ENCODE measurements around the gene CNIH4. TPM values are rescaled to one million over a fixed set of nuclear protein-coding genes. Genes with fewer than 3 reads are reported as not detected.
"Not testable (repeated sequence)": the region's sequence is repeated elsewhere in the genome, so short reads cannot be mapped to it uniquely, and the experiment has no call there.

Gene CNIH4
- total RNA-seq, 1 donor, result 36.2 TPM

DNA sequence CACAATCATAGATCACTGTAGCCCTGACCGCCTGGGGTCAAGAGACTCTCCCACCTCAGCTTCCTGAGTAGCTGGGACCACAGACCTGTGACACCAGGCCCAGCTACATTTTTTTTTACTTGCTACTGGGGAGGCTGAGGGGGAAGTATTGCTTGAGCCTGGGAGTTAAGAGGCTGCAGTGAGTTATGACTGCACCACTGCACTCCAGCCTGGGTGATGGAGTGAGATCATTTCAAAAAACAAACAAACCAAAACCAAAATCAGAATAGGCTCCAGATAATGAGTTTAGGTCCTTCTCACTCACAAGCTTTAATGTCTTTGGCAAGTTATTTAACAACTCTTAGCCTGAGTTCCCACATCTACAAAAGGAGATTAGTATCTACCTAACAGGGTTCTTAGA is 55.1 kb downstream of the CNIH4 start:
- Histone ChIP-seq H3K9me3 (ENCODE audit: low read depth, low read length) (no peaks in the 10 kb centered on the region), H3K27ac (ENCODE audit: low read depth, low read length) (peak overlapping the region; percentile 54), H3K27me3 (ENCODE audit: insufficient read depth, low read length) (no peaks in the 10 kb centered on the region), H2AFZ (ENCODE audit: low read length) (no peak overlapping the region), H3K4me3 (ENCODE audit: insufficient read depth, low read length) (no peak overlapping the region), H3K4me2 (ENCODE audit: insufficient read depth, low read length) (no peak overlapping the region), H4K20me1 (ENCODE audit: insufficient read depth, low read length) (peaks cover 15% of the 10 kb centered on the region), H3K79me2 (ENCODE audit: insufficient read depth, low read length) (peaks cover 34% of the 10 kb centered on the region), H3K36me3 (ENCODE audit: insufficient read depth, low read length) (peaks cover 79% of the 10 kb centered on the region), H3K4me1 (ENCODE audit: insufficient read depth, low read length) (peaks cover 25% of the 10 kb centered on the region)
- DNase-seq (ENCODE audit: insufficient read length, low spot score, missing footprints), result no peak
- TF ChIP-seq, protein P1, sequence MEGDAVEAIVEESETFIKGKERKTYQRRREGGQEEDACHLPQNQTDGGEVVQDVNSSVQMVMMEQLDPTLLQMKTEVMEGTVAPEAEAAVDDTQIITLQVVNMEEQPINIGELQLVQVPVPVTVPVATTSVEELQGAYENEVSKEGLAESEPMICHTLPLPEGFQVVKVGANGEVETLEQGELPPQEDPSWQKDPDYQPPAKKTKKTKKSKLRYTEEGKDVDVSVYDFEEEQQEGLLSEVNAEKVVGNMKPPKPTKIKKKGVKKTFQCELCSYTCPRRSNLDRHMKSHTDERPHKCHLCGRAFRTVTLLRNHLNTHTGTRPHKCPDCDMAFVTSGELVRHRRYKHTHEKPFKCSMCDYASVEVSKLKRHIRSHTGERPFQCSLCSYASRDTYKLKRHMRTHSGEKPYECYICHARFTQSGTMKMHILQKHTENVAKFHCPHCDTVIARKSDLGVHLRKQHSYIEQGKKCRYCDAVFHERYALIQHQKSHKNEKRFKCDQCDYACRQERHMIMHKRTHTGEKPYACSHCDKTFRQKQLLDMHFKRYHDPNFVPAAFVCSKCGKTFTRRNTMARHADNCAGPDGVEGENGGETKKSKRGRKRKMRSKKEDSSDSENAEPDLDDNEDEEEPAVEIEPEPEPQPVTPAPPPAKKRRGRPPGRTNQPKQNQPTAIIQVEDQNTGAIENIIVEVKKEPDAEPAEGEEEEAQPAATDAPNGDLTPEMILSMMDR (IDR thresholded peaks at IDR 0.05; ENCODE audit: extremely low read depth, low read depth, low read length), result no peak

DNA sequence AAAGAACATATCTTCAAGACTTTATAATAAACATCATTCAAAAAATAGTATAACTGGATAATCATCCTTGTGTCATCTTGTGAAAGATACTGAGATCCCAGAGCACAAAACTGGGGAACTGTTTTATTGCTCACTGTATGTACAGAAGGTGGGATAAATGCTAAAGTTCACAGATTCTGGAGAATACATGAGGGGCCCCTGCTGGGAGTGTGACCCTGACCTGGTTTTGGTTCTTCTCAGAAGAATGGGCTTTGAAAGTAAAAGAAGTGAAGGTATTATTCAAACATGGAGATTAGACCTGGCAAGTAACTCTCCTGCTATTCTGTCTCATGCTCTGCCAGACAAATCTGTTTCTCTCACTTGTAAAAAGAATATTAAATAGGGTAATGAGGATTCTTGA is 63.4 kb downstream of the CNIH4 start:
- Histone ChIP-seq H2AFZ (ENCODE audit: low read length) (no peak overlapping the region), H3K9me3 (ENCODE audit: low read depth, low read length) (no peaks in the 10 kb centered on the region), H3K4me1 (ENCODE audit: insufficient read depth, low read length) (no peaks in the 10 kb centered on the region), H4K20me1 (ENCODE audit: insufficient read depth, low read length) (peaks cover 22% of the 10 kb centered on the region), H3K79me2 (ENCODE audit: insufficient read depth, low read length) (peaks cover 68% of the 10 kb centered on the region), H3K4me2 (ENCODE audit: insufficient read depth, low read length) (no peak overlapping the region), H3K27me3 (ENCODE audit: insufficient read depth, low read length) (no peaks in the 10 kb centered on the region), H3K4me3 (ENCODE audit: insufficient read depth, low read length) (no peak overlapping the region), H3K27ac (ENCODE audit: low read depth, low read length) (no peak overlapping the region), H3K36me3 (ENCODE audit: insufficient read depth, low read length) (peaks cover 93% of the 10 kb centered on the region)
- no peak for DNase-seq (ENCODE audit: insufficient read length, low spot score, missing footprints)
- TF ChIP-seq, protein P1 (IDR thresholded peaks at IDR 0.05; ENCODE audit: extremely low read depth, low read depth, low read length), result no peak

DNA sequence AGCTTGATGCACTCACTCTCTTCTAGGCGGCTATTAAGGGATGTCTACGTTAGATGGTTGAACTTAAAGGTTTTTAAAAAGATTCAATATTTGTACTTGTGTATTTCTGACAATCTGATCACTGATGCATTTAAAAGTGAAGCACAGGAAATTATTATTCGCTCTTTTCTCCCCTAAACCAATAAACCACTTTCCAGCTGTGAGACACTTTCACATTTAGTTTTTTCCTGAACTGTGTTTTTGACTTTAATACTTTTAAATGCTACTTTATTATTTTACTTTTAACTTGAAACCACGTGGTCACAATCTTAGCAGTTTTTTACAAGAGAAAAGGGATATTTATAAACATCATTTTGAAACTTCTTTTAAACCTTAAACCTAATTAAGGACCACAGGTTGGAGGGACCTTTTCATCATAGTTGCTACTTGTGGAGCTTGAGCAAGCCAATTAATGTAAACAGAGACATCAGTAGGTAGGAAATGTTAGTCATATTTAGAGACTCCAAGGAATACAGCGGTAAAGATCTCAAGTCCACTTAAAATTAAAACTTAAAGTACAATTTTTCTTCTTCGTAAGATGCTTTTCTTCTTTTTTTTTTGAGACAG is 68.7 kb downstream of the CNIH4 start:
- Histone ChIP-seq H3K27ac (ENCODE audit: low read depth, low read length) (no peak overlapping the region), H3K4me1 (ENCODE audit: insufficient read depth, low read length) (peaks cover 28% of the 10 kb centered on the region), H3K79me2 (ENCODE audit: insufficient read depth, low read length) (peaks cover 72% of the 10 kb centered on the region), H3K4me2 (ENCODE audit: insufficient read depth, low read length) (no peak overlapping the region), H4K20me1 (ENCODE audit: insufficient read depth, low read length) (peaks cover 31% of the 10 kb centered on the region), H3K9me3 (ENCODE audit: low read depth, low read length) (no peaks in the 10 kb centered on the region), H3K27me3 (ENCODE audit: insufficient read depth, low read length) (no peaks in the 10 kb centered on the region), H2AFZ (ENCODE audit: low read length) (no peak overlapping the region), H3K36me3 (ENCODE audit: insufficient read depth, low read length) (peaks cover 66% of the 10 kb centered on the region), H3K4me3 (ENCODE audit: insufficient read depth, low read length) (no peak overlapping the region)
- DNase-seq (ENCODE audit: insufficient read length, low spot score, missing footprints), result no peak
- TF ChIP-seq, protein P1 (IDR thresholded peaks at IDR 0.05; ENCODE audit: extremely low read depth, low read depth, low read length), result no peak

DNA sequence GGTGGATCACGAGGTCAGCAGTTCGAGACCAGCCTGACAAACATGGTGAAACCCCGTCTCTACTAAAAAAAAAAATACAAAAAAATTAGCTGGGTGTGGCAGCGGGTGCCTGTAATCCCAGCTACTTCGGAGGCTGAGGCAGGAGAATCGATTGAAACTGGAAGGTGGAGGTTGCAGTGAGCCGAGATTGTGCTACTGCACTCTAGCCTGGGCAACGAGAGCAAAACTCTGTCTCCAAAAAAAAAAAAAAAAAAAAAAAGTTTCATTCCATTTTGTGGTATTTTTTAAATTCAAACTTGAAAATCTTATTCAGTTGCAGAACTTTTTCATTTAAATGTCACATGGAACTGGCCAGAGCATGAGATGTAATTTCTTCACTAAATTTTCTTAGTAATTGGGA is 70.2 kb downstream of the CNIH4 start:
- Histone ChIP-seq H3K27ac (ENCODE audit: low read depth, low read length) (peak overlapping the region; percentile 75), H4K20me1 (ENCODE audit: insufficient read depth, low read length) (peaks cover 43% of the 10 kb centered on the region), H3K4me2 (ENCODE audit: insufficient read depth, low read length) (peak overlapping the region; percentile 56), H3K79me2 (ENCODE audit: insufficient read depth, low read length) (peaks cover 68% of the 10 kb centered on the region), H3K4me1 (ENCODE audit: insufficient read depth, low read length) (peaks cover 42% of the 10 kb centered on the region), H3K36me3 (ENCODE audit: insufficient read depth, low read length) (peaks cover 51% of the 10 kb centered on the region)
- not testable (repeated sequence) for H3K4me3 ChIP-seq (ENCODE audit: insufficient read depth, low read length); DNase-seq (ENCODE audit: insufficient read length, low spot score, missing footprints); H3K9me3 ChIP-seq (ENCODE audit: low read depth, low read length); H3K27me3 ChIP-seq (ENCODE audit: insufficient read depth, low read length); H2AFZ ChIP-seq (ENCODE audit: low read length)
